ENCODE measurements around the gene CAMK2G. TPM values are rescaled to one million over a fixed set of nuclear protein-coding genes. Genes with fewer than 3 reads are reported as not detected.
A peak's percentile ranks its signal among the peaks of the same experiment; 100 is the strongest.

The CAMK2G gene
- total RNA-seq, 4 donors from 2014 or later: 34.7 to 159 (median 110) TPM

DNA sequence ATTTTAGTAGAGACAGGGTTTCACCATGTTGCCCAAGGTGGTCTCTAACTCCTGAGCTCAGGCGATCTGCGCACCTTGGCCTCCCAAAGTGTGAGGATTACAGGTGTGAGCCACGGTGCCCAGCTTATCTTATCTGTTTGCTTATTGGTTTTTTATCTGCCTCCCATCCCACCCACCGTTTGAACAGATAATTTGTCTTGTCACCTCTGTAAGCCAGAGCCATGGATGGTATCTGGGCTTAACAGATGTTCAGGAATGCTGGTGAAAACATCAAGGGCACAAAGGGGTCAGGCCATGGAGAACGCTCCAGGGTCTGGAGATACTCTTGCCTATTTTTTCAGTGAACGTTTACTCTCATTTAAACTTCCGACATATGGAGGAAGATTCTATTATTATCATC is 51.0 kb downstream of the CAMK2G start:
- Histone ChIP-seq H3K9me3 (no peaks in the 10 kb centered on the region), H3K4me1 (peaks cover 0 to 10% (median 0%) of the 10 kb centered on the region in 4 donors), H3K27ac (no peak overlapping the region), H3K27me3 (no peaks in the 10 kb centered on the region), H3K36me3 (peaks cover 0 to 77% (median 0%) of the 10 kb centered on the region in 3 donors), H3K4me3 (no peak overlapping the region)
- DNase-seq: no peak
- TF ChIP-seq, protein P1, sequence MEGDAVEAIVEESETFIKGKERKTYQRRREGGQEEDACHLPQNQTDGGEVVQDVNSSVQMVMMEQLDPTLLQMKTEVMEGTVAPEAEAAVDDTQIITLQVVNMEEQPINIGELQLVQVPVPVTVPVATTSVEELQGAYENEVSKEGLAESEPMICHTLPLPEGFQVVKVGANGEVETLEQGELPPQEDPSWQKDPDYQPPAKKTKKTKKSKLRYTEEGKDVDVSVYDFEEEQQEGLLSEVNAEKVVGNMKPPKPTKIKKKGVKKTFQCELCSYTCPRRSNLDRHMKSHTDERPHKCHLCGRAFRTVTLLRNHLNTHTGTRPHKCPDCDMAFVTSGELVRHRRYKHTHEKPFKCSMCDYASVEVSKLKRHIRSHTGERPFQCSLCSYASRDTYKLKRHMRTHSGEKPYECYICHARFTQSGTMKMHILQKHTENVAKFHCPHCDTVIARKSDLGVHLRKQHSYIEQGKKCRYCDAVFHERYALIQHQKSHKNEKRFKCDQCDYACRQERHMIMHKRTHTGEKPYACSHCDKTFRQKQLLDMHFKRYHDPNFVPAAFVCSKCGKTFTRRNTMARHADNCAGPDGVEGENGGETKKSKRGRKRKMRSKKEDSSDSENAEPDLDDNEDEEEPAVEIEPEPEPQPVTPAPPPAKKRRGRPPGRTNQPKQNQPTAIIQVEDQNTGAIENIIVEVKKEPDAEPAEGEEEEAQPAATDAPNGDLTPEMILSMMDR (IDR thresholded peaks at IDR 0.05): no peak
- no peak for TF ChIP-seq POLR2A (IDR thresholded peaks at IDR 0.05)

DNA sequence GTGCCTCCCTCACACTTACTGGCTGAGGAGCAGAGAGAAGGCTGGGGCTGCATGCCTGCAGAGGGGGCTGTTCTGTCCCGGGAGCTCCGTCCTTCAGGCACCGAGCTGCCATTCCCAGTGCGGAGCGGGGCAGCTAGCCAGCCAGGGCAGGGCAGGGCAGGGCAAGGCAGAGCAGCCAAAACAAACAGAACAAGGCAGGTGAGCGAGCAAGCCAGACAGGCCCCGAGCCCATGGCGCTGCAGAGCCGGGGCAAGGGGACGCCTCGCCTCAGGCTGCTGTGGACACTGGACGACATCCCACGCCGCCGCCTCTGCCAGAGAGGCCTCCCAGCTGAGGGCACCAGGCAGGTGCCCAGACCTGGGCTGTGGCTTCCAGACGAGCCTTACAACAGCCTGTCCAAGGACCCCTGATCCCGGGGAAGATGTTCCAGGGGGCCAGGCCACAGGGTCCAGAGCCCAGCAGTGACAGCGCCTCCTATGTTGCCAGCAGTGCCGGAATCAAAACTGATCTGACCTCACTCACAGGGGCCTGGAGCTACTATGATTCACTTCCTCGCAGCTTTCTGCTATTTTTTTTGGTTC is 54.8 kb downstream of the CAMK2G start:
- Histone ChIP-seq H3K27me3 (no peaks in the 10 kb centered on the region), H3K36me3 (peaks cover 0 to 81% (median 0%) of the 10 kb centered on the region in 3 donors), H3K27ac (peak overlapping the region in 1 of 4 donors; percentile 40), H3K4me1 (peaks cover 0 to 10% (median 0%) of the 10 kb centered on the region in 4 donors), H3K4me3 (no peak overlapping the region), H3K9me3 (no peaks in the 10 kb centered on the region)
- DNase-seq: peak in 2 of 3 donors; percentile 63 to 79
- TF ChIP-seq, protein P1 (IDR thresholded peaks at IDR 0.05): peak in 2 of 6 experiments; percentile 5 to 7
- TF ChIP-seq POLR2A (IDR thresholded peaks at IDR 0.05): no peak

DNA sequence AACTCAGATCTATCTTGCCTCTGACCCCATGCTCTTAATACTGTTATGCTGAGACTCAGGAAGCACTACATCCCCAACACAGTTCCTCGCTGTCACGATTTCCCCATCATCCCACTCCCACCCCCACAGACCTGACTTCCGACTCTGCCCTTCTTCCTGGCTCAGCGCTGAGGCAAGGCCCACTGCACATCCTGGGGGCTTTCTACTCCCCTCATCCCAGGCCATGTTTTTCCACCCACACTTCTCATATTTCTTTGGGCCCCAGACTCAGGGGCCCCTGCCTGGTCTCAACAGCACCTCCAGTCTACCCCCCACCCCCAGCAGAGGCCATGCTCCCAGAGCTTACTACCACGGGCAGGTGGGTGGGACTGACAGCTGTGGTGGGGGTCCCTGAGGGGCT is 55.3 kb downstream of the CAMK2G start:
- Histone ChIP-seq H3K36me3 (peaks cover 0 to 81% (median 0%) of the 10 kb centered on the region in 3 donors), H3K4me3 (no peak overlapping the region), H3K9me3 (no peaks in the 10 kb centered on the region), H3K27ac (peak overlapping the region in 1 of 4 donors; percentile 40), H3K4me1 (peaks cover 0 to 10% (median 0%) of the 10 kb centered on the region in 4 donors), H3K27me3 (no peaks in the 10 kb centered on the region)
- TF ChIP-seq, protein P1 (IDR thresholded peaks at IDR 0.05): no peak
- TF ChIP-seq POLR2A (IDR thresholded peaks at IDR 0.05): no peak
- DNase-seq: peak in 1 of 3 donors; percentile 38

DNA sequence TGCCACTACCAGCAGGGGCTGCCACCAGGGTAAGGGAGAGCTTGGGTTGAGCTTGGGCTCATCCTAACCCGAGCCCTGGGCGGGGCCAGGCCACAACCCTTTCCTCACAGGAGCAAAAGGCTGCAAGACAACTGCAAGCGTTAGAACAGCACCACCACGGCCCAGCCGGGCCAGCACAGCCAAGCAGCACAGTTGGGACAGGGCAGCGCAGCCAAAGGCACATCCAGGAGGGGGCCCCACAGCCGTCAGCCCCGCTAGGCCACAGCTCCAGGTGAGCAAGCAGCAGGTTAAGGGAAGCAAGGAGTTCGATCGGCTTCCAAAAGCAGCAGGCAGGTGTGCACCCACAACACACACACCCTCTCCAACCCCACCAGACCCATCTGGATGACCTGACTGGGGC is 56.0 kb downstream of the CAMK2G start:
- no peak overlapping the region for H3K27ac ChIP-seq
- H3K9me3 ChIP-seq: no peaks in the 10 kb centered on the region
- H3K36me3 ChIP-seq: peaks cover 0 to 80% (median 0%) of the 10 kb centered on the region in 3 donors
- TF ChIP-seq, protein P1 (IDR thresholded peaks at IDR 0.05): no peak
- TF ChIP-seq POLR2A (IDR thresholded peaks at IDR 0.05): no peak
- peak in 1 of 3 donors; percentile 40 for DNase-seq
- H3K27me3 ChIP-seq: no peaks in the 10 kb centered on the region
- H3K4me3 ChIP-seq: no peak overlapping the region
- H3K4me1 ChIP-seq: peaks cover 0 to 10% (median 0%) of the 10 kb centered on the region in 4 donors

DNA sequence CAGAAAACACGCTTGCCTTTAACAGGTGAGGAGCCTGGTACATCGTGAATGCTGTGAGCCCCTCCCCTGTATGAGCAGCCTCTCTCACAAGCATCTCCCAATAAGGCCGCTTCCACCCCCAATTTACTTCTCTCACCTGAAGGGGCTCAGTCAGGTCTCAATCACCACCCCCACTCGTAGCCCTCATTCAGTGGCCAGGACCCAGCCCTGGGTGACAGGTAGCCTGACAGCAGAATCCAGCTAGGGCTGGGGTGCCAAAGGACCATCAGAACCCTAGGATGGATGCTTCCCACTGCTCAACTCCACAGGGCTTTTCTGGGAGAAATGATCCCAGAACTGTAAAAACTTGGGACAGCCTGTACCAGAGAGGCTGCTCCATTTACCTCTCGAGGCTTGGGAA is 56.5 kb downstream of the CAMK2G start:
- no peak for TF ChIP-seq POLR2A (IDR thresholded peaks at IDR 0.05)
- TF ChIP-seq, protein P1 (IDR thresholded peaks at IDR 0.05): no peak
- Histone ChIP-seq H3K9me3 (no peaks in the 10 kb centered on the region), H3K27ac (no peak overlapping the region), H3K4me3 (no peak overlapping the region), H3K36me3 (peaks cover 0 to 75% (median 0%) of the 10 kb centered on the region in 3 donors), H3K4me1 (peaks cover 0 to 10% (median 0%) of the 10 kb centered on the region in 4 donors), H3K27me3 (no peaks in the 10 kb centered on the region)
- DNase-seq: peak in 1 of 3 donors; percentile 35

Data from Peyer's patch (tissue), 4 donors.